Neural cell (in vitro differentiated cells): ENCODE data around the gene CHDH.

Experiments used
- CTCF ChIP-seq: fragments of 450-650 bp; IDR thresholded peaks from 2 replicates; pipeline ENCODE4 v1.5.1; 2014; ENCODE audit warnings: antibody characterized with exemption, mild to moderate bottlenecking, moderate library complexity; ENCODE audit not compliant: poor library complexity, severe bottlenecking
- EP300 ChIP-seq: fragments of 450-650 bp; conservative IDR thresholded peaks from 2 replicates; pipeline ENCODE4 v1.6.1; 2014; ENCODE audit warnings: antibody characterized with exemption, mild to moderate bottlenecking, moderate library complexity; ENCODE audit not compliant: poor library complexity, severe bottlenecking
- POLR2AphosphoS5 ChIP-seq: IDR thresholded peaks from 2 replicates; pipeline ENCODE4 v1.6.1; 2012
- RAD21 ChIP-seq: fragments of 450-650 bp; conservative IDR thresholded peaks from 2 replicates; pipeline ENCODE4 v1.6.1; 2014; ENCODE audit warnings: antibody characterized with exemption, mild to moderate bottlenecking, moderate library complexity
- TF ChIP-seq, protein P1 (sequence below): IDR thresholded peaks from 2 replicates; pipeline ENCODE4 v1.6.1; 2012; ENCODE audit warnings: borderline replicate concordance

DNA sequence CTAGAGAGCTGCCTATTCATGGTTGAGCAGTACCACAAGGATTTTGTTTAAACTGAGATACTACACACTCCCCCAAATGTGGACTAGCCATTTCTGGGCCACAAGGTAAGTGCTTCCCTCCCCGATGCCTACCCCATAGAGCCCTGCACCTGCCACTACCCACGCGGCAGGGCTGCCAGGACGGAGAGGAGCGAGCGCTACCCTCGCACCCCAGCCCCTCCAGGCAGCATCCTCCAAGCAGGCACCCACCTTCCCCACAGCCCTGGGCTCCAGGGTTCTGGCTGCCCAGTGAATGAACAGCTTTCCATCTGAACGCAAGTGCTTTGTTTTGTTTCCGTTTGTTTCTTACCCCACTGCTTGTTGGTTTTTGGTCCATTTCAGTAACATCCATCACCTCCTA, 59.2 kb downstream of the CHDH start:
- TF ChIP-seq CTCF (no peak), POLR2AphosphoS5 (no peak), RAD21 (no peak), EP300 (no peak)
- TF ChIP-seq, protein P1, sequence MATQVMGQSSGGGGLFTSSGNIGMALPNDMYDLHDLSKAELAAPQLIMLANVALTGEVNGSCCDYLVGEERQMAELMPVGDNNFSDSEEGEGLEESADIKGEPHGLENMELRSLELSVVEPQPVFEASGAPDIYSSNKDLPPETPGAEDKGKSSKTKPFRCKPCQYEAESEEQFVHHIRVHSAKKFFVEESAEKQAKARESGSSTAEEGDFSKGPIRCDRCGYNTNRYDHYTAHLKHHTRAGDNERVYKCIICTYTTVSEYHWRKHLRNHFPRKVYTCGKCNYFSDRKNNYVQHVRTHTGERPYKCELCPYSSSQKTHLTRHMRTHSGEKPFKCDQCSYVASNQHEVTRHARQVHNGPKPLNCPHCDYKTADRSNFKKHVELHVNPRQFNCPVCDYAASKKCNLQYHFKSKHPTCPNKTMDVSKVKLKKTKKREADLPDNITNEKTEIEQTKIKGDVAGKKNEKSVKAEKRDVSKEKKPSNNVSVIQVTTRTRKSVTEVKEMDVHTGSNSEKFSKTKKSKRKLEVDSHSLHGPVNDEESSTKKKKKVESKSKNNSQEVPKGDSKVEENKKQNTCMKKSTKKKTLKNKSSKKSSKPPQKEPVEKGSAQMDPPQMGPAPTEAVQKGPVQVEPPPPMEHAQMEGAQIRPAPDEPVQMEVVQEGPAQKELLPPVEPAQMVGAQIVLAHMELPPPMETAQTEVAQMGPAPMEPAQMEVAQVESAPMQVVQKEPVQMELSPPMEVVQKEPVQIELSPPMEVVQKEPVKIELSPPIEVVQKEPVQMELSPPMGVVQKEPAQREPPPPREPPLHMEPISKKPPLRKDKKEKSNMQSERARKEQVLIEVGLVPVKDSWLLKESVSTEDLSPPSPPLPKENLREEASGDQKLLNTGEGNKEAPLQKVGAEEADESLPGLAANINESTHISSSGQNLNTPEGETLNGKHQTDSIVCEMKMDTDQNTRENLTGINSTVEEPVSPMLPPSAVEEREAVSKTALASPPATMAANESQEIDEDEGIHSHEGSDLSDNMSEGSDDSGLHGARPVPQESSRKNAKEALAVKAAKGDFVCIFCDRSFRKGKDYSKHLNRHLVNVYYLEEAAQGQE: no peak
